Measurements from ENCODE around the gene EPS15.

DNA sequence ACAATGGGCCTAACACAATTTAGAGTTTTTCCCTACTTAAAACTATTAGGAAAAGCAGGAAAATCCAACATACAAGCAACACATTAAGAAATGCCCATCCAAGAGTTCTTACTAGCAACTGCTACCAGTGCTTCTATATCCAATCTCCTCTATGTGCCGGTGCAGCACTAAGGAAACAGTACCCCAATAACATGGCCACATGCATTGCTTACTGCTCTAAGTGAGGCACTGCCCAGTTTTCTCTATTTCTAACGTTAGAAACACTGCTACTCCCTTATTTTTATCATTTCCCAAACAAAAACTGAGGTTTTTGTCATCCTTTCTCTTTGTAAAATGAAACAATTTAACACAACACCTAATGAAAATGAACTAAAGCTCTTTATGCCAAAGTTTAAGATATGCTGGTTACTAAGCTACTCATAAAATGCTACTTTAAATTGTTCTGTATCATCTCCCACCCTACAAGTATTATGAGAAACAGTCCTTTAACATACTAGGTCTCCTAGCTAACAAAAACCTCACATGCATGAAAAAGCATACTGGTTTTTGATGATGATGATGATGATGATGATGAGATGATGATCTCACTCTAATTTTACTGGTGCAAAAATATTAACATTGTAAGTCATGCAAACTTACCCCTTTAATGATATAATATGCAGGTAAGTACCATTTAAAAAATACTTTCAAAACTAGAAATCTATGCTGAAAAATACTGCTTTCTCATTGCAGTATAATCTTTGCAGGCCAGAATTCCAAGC lies 98.0 kb downstream of the EPS15 start:
- TF ChIP-seq, protein P1, sequence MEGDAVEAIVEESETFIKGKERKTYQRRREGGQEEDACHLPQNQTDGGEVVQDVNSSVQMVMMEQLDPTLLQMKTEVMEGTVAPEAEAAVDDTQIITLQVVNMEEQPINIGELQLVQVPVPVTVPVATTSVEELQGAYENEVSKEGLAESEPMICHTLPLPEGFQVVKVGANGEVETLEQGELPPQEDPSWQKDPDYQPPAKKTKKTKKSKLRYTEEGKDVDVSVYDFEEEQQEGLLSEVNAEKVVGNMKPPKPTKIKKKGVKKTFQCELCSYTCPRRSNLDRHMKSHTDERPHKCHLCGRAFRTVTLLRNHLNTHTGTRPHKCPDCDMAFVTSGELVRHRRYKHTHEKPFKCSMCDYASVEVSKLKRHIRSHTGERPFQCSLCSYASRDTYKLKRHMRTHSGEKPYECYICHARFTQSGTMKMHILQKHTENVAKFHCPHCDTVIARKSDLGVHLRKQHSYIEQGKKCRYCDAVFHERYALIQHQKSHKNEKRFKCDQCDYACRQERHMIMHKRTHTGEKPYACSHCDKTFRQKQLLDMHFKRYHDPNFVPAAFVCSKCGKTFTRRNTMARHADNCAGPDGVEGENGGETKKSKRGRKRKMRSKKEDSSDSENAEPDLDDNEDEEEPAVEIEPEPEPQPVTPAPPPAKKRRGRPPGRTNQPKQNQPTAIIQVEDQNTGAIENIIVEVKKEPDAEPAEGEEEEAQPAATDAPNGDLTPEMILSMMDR (IDR thresholded peaks at IDR 0.05): no peak
- no peak for TF ChIP-seq POLR2A (IDR thresholded peaks at IDR 0.05)
